CD4-positive, alpha-beta T cell treated with Interleukin-15 for 1 hour (primary cell): Measurements from ENCODE around the gene TBC1D22A.

ENCODE experiments used
- DNase-seq: peaks from one replicate; pipeline ENCODE4 v3.0.0-alpha.2; 2020

TBC1D22A gene

DNA sequence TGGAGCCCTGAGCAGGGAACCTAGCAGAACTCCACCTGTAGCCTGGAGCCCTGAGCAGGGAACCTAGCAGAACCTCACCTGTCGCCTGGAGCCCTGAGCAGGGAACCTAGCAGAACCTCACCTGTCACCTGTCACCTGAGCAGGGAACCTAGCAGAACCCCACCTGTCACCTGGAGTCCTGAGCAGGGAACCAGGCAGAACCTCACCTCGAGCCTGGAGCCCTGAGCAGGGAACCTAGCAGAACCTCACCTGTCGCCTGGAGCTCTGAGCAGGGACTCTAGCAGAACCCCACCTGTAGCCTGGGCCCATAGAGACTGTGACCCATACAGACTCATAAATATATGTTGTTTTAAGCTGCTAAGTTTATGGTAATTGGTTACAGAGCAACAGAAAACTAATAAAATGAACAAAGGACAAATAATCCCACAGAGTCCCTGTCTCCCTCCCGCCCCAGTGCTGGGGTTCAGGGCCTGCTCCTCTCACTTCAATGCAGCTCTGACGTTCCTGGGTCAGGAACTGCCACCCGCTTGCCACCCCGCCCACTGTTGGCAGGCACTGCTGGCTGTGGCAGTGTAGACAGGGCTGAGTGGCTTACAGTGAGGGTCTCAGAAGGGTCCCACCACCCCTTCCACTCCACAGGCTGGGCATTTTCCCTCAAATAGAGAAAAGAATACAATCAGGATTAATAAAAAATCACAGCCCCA, 259.1 kb downstream of the TBC1D22A start:
- DNase-seq = no peak

DNA sequence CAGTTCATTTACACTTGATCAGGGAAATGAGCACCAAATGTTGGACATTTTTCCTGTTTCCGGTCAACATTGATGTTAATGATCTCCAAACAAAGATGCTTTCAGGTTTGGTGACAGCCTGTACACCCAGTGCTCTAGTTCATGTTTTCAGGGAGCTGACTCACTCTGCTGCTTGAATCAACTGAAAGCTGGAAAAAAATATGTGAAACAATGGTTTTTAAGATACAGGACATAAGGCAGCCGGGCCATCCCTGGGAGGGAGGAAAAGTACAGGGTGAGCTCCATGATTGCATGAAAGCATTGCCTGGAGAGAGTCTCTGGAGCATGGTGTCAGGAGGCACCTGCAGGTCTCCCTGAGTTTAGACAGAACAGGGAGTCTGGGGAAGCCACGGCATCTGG, 259.6 kb downstream of the TBC1D22A start:
- no peak for DNase-seq

DNA sequence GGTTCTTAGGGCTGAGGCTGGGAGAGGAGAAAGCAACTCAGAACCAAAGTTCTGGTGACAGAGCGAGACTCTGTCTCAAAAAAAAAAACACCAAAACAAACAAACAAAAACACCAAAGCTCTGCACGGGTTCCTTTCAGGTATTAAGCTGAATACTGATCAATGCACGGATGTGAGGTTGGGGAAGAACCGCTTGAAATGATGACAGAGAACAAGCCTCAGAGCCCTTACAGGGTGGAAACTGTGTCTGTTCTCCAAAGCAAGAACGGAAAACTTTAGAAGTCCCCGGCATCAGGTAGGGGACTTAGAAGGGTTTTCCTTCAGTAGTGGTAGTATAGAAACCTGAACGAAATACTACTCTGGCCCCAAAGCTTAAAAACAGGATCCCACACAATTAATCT, 260.0 kb downstream of the TBC1D22A start:
- no peak for DNase-seq

GRCh38 chr22:47023871-47024270, 261.4 kb downstream of the TBC1D22A start:
- no peak for DNase-seq

DNA sequence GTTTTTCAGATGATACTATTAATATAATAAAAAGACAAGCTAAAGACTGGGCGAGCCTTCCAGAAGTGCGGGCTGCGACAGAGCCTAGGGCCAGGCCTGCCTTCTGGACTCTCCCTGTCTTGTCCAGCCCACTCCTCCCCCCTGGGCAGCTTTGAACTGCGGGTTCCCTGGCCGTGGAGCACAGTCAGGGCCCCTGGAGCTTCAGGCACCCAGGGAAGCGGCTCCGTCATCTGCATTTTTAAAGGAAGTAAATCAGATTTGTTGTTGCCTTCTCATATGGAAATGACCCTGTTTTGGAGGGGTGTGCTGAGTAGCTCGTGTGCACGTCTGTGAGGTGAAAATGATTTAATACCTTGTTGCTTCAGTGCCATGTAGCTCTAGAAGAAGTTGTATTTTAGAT, 265.3 kb downstream of the TBC1D22A start:
- DNase-seq = no peak

DNA sequence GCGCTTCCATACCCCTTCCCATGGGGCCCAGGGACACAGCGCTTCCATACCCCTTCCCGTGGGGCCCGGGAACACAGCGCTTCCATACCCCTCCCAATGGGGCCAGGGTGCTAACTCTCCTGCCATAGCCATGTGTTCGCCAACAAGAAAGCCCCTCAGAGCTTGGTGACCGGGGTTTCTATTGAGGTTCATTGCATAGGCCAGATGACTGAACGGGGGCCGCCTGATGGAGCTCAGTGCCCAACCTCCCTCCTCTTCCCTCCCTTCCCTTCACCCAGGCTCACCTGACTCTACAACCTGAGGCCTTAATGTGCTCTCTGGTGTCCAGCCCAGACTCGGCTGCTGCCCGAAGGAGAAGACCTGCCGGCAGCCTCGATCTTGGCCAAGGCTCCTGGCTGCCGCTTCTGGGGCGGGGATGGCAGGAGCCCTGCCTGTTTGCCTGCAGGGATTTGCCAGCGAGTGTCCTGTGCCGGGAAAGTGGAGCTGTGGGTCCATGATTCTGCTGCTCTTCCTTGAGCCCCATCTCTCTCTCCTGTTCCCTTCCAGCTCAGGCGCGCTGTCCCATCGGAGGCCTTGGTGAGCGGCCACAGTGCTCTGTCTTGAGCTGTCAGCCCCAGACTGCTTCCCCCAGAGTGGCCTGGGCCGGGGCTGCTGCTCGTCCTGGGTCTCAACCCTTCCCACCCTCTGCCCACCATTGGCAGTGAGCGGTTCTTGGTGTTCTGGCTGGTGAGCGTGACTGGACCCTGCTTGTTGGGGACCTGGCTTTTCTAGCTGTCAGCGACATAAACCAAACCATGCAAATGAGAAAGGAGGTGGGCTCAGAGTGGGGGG, 267.0 kb downstream of the TBC1D22A start:
- DNase-seq = no peak

DNA sequence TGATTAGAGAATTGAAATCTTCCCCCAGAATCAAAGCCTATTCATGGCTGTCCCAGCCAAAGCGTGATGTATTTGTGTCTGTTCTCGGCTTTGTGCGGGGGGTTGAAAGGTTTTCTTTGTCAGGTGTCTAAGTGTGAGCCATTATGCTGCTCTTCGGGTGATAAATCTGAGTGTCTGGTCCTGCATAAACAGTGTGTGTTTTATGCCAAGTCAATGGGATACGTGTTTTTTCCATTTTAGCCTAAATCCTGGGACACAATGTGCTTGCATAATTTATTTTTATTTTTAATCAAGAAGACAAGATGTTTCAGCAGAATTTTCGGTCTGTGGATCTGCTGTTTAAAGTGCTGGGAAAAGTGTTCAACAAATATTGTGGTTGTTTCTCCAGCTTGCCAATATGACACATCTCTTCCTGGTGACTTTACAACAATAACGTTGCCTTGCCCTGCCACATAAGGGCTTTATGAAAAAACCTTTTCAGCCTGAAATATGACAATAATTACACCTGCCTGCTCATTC, 267.8 kb downstream of the TBC1D22A start:
- no peak for DNase-seq

- no peak for DNase-seq
Measured at GRCh38 chr22:47030881-47031627, 268.6 kb downstream of the TBC1D22A start.

DNA sequence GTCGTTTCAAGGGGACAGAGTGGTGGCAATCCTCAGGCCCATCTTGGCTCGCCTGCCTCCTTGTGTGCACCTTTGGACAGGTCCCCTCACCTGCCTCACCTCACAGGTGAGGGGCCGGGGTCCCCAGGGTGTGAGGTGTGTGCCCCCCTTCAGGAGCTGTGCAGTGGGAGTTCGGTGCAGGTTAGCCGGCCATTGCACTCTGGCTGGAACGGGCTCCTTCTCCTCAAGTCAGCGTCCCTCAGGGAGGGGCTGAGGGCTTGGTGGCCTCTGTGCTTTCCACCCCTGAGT, 269.1 kb downstream of the TBC1D22A start:
- DNase-seq = no peak

DNA sequence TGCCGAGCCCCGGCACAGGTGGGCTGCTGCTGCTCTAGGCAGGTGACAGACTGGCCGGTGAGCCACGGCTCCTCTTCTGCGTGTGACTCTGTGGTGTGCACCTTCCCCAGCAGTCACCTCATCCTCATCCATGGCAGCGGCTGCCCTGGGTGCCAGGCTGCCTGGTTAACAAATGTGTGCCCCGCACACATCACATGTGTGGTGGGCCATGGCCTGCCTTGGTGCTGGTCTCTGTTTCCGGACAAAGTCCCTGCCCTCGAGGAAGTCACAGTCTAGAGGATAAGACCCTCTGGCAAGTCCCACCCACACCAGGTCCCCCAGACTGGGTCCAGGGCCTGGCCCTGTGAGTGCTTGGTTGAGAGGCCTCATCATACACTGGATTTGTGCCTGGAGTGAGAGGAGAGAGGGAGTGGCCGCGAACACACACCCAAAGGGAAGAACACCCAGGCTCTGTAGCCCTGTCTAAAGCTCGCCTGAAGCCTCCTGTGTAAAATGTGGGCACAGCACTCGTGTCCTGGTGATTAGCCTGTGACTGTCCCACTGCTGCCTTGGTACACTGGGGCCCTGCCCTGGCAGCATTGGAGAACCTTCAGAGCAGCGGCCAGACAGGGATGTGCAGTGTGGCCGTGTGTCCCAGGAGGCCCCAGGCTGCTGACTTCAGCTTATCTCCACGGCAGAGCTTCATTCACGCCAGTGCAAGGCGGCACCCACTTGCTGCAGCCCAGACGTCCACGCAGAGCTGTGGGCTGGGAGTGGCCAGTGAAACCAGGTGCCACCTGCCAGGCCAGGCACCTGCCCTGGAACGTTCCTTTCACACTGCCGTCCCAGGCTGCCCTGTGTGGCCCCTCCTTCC, 269.9 kb downstream of the TBC1D22A start:
- DNase-seq = no peak

DNA sequence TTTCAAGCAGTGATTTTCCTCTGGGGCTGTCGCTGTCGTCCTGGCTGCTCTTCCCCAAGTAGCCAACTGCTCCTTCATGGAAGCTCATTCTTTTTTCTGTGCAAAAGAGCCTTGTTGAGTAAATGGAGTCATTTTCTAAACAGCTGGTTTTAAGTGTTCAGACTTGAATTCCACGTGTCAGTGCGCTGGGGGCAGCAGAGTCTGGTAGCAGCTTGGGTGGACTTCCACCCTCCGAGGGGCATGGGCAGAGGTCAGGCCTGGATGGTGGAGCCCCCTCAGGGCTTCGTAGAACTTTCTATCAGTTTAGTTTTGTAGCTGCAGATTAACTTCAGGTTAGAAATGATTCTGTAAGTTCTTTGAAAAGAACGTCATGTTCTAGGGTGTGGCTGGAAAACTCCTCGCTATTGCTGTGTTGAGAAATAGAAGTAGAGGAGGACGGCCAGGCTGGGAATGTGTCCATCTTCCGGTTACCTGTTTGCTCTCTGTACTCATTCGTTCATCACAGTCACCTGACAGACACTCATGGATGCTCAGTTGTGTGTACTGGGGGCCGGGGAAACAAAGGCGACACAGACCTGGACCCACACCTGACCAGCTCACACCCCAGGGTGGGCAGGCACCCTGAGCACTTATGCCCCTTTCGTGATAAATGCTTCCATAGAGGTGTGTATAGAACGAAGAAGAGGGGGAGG, 270.7 kb downstream of the TBC1D22A start:
- no peak for DNase-seq

DNA sequence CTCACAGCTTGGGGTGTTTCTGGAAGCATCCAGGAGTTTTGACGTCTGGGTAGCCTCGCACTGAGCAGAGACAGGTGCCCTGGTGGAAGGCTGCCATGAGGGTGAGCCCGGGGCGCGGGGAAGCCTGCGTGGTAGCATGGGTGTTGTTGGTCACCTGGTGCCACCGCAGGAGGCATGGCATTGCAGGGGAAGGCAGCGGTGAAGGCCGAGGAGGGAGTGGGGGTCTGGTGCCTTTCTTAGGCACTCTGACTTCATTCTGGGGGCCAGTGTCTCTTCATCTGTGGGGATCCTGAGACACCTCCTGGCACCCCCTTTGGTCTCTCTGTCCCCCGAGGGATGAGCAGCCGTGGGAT, 271.2 kb downstream of the TBC1D22A start:
- DNase-seq = no peak

- no peak for DNase-seq
Measured at GRCh38 chr22:47034076-47034808, 271.8 kb downstream of the TBC1D22A start.

DNA sequence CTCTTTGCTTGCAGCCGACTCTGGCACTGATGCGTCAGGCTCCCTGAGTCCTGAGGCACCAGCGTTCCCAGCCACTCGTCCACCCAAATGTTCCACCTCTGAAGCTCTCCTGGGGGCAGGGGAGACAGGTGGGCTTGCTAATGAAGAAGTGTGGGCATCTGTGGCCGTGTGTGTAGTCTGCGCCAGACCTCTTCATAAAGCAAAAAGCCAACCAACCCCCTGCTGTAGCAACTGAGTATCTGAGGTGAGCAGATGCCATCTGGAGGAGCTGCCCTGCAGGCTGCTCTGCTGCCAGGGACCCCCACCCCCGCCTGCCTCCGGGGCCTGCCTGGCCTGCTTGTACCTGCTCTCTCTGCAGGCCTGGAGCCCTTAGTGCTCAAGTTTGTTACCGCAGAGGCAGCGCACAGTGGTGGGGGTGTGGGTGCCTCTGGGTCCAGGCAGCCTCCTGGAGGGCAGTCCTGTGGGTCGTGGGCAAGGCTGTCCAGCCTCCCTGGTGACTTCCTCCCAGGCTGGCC, 272.5 kb downstream of the TBC1D22A start:
- DNase-seq = no peak

- DNase-seq = no peak
Measured at GRCh38 chr22:47035425-47035881, 273.0 kb downstream of the TBC1D22A start.

- no peak for DNase-seq
Measured at GRCh38 chr22:47036352-47036751, 273.9 kb downstream of the TBC1D22A start.

DNA sequence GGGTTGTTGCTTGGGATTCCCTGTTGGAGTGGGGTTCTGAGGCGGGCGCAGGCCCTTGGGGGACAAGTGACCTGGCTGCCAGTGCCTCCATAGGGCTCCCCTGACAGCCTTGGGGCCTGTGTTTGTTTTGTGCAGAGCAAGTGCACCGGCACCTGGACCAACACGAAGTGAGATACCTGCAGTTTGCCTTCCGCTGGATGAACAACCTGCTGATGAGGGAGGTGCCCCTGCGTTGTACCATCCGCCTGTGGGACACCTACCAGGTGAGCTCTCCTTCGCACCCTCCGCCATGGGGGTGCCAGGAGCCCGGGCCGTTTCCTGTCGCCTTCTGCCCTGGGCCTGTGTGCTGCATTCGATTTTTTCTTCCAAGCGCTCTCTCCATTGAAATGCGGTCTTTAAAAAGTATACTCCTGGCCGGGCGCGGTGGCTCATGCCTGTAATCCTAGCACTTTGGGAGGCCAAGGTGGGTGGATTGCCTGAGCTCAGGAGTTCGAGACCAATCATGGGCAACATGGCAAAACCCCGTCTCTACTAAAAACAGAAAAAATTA, 274.6 kb downstream of the TBC1D22A start:
- DNase-seq = no peak

DNA sequence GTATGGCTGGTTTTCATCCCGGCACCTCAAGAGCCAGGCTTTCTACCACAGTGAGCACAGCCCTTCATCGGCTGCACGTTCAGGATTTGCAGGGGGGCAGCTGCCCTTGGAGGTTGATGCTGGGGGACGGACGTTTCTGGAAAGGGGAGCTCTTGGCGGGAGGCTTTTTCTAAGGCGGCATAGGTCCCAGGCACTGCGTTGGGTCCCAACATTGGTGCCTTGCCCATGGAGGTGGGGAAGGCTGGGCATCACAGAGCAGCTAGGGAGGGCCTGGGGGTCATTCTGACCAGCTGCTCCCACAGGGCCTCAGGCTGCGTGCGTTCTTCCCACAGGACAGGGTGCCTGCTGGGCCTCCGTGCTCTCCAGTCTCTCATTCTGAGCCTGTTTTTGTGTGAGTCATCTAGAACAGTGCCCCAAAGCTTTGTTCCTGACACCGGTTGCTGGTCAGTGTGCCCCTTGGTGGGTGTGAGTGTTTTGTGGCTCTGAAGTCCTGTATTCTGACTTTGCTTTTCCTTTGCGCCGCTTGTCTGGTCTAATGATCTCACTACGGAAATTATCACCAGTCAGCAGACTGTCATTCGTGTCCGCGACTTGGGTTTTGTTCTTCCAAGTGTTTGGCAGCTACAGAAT, 275.9 kb downstream of the TBC1D22A start:
- DNase-seq = no peak

DNA sequence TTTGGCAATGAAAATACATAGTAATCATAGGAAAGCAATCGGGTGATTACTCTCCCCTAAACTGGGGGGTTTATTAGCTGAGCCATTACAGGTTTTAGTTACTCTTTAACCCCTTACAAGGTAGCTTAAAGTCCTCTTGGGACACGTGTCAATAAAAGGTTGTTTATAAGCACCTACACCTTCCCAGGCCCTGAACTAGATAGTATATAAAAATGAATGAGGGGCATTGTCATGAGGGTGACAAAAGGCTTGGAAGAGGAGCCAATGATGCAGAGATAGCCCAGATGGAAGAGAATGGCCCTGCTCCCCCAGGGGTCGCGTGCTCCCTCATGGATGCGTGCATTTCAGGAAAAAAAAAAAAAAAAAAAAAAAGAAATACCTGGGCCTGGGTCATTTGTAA, 276.9 kb downstream of the TBC1D22A start:
- DNase-seq = no peak
